NCI-H226 (cell line): Measurements from ENCODE around the gene PRUNE2.

Experiments
- DNase-seq: peaks from one replicate; pipeline ENCODE4 v3.0.0-alpha.2; 2015

PRUNE2 gene

GRCh38 chr9:76616780-76617179, 289.1 kb downstream of the PRUNE2 start:
- no peak for DNase-seq

GRCh38 chr9:76615177-76615603, 290.7 kb downstream of the PRUNE2 start:
- DNase-seq, result no peak

- no peak for DNase-seq
Observed at GRCh38 chr9:76613974-76614373, 291.9 kb downstream of the PRUNE2 start.

- no peak for DNase-seq
Observed at GRCh38 chr9:76613150-76613781, 292.6 kb downstream of the PRUNE2 start.

- DNase-seq, result no peak
Observed at GRCh38 chr9:76610011-76610352, 295.9 kb downstream of the PRUNE2 start.

- no peak for DNase-seq
Observed at GRCh38 chr9:76609285-76610010, 296.5 kb downstream of the PRUNE2 start.

- DNase-seq, result no peak
Observed at GRCh38 chr9:76608575-76609273, 297.2 kb downstream of the PRUNE2 start.

GRCh38 chr9:76607730-76608436, 298.0 kb downstream of the PRUNE2 start:
- no peak for DNase-seq

- no peak for DNase-seq
Observed at GRCh38 chr9:76605321-76605900, 300.5 kb downstream of the PRUNE2 start.

- no peak for DNase-seq
Observed at GRCh38 chr9:76603931-76604570, 301.9 kb downstream of the PRUNE2 start.

GRCh38 chr9:76603448-76603895, 302.4 kb downstream of the PRUNE2 start:
- DNase-seq, result no peak

GRCh38 chr9:76602199-76602598, 303.7 kb downstream of the PRUNE2 start:
- no peak for DNase-seq

GRCh38 chr9:76600007-76600615, 305.8 kb downstream of the PRUNE2 start:
- DNase-seq, result no peak

GRCh38 chr9:76598981-76599380, 306.9 kb downstream of the PRUNE2 start:
- DNase-seq, result no peak

GRCh38 chr9:76595645-76596044, 310.3 kb downstream of the PRUNE2 start:
- no peak for DNase-seq

- no peak for DNase-seq
Observed at GRCh38 chr9:76594764-76595424, 311.0 kb downstream of the PRUNE2 start.

GRCh38 chr9:76593961-76594735, 311.8 kb downstream of the PRUNE2 start:
- DNase-seq, result peak; percentile 82

GRCh38 chr9:76592974-76593347, 313.0 kb downstream of the PRUNE2 start:
- DNase-seq, result no peak

GRCh38 chr9:76592091-76592973, 313.6 kb downstream of the PRUNE2 start:
- DNase-seq, result no peak
